Right lobe of liver (tissue), 4 donors: Measurements from ENCODE around the gene PTPRM.

Experiments used
- POLR2A ChIP-seq: fragments of 450-650 bp; IDR thresholded peaks from one replicate; pipeline ENCODE4 v1.6.1; 2017; ENCODE audit warnings: antibody characterized with exemption, mild to moderate bottlenecking
- TF ChIP-seq, protein P1 (sequence below), 4 donors: fragments of 200-600 bp in 3 of 4; fragments of 450-650 bp in 1 of 4; IDR thresholded peaks; one replicate each; pipeline versions ENCODE4 v1.5.1 to v1.8.0; 2016 to 2022; ENCODE audit warnings: antibody characterized with exemption in 4 of 4, mild to moderate bottlenecking in 2 of 4
- donor health status: DM: no; HTN: no; CAD: no.
- donor health status: DM: no; HTN: no; CAD: no.
- donor health status: DM: no; HTN: yes; CAD: no.

DNA sequence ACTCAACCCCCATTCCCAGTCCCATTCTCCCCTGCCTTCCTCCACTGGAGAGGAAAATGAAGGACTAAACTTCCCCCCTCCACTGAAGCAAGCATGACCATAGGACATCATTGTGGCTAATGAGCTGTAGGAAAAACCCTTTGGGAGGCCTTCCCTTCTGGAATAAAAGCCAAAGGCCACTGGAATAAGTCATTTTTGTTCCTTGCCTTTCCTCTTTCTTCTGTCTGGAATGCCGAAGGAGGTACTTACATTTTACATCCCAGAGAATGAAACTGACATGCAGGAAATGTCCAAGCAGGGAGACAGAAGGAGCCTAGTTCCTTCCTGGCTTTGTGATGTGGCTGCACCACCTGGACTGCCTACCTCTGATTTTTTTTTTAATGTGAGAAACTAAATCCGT is 9.1 kb upstream of the PTPRM start:
- TF ChIP-seq, protein P1, sequence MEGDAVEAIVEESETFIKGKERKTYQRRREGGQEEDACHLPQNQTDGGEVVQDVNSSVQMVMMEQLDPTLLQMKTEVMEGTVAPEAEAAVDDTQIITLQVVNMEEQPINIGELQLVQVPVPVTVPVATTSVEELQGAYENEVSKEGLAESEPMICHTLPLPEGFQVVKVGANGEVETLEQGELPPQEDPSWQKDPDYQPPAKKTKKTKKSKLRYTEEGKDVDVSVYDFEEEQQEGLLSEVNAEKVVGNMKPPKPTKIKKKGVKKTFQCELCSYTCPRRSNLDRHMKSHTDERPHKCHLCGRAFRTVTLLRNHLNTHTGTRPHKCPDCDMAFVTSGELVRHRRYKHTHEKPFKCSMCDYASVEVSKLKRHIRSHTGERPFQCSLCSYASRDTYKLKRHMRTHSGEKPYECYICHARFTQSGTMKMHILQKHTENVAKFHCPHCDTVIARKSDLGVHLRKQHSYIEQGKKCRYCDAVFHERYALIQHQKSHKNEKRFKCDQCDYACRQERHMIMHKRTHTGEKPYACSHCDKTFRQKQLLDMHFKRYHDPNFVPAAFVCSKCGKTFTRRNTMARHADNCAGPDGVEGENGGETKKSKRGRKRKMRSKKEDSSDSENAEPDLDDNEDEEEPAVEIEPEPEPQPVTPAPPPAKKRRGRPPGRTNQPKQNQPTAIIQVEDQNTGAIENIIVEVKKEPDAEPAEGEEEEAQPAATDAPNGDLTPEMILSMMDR (IDR thresholded peaks at IDR 0.05), result no peak
- TF ChIP-seq POLR2A, result no peak
